Mammary epithelial cell (primary cell): Measurements from ENCODE around the gene SLC25A21.

ENCODE experiments used
- CTCF ChIP-seq, 2 donors: IDR thresholded peaks in 1 of 2; conservative IDR thresholded peaks in 1 of 2; 2 replicates each; pipeline ENCODE4 v1.5.1; 2011 to 2012; ENCODE audit warnings: inconsistent platforms in 2 of 2, low read length in 2 of 2, mild to moderate bottlenecking in 2 of 2, control low read depth in 1 of 2, low read depth in 1 of 2; ENCODE audit not compliant: insufficient read depth in 1 of 2; ENCODE audit errors: extremely low read depth in 1 of 2
- EZH2 ChIP-seq: IDR thresholded peaks from 2 replicates; pipeline ENCODE4 v1.6.1; 2012; ENCODE audit warnings: low read length, inconsistent platforms, borderline replicate concordance

- no peak for TF ChIP-seq CTCF (conservative IDR thresholded peaks at IDR 0.05 in 1 of 2, IDR thresholded peaks at IDR 0.05 in 1 of 2; ENCODE audit: extremely low read depth in 1 of 2, insufficient read depth in 1 of 2, low read depth in 1 of 2, low read length in 2 of 2)
- TF ChIP-seq EZH2, result no peak
These were observed 342.9 kb downstream of the SLC25A21 start for GRCh38 chr14:36829547-36829946.
